Spleen (tissue), 7 donors: ENCODE results near the gene MMD2.

Experiments
- CTCF ChIP-seq, 11 experiments: fragments of 200-600 bp in 7 of 11; fragments of 450-650 bp in 4 of 11; sonication (generic) in 4 of 11; IDR thresholded peaks in 8 of 11; conservative IDR thresholded peaks in 3 of 11; 1 replicate in 7 of 11; 2 replicates in 4 of 11; pipeline versions ENCODE4 v1.4.0 to v1.8.0; 2016 to 2021; ENCODE audit warnings: antibody characterized with exemption in 11 of 11, inconsistent platforms in 4 of 11, mild to moderate bottlenecking in 1 of 11
- POLR2AphosphoS5 ChIP-seq, 3 donors: sonication (generic); formaldehyde crosslinking; IDR thresholded peaks; one replicate each; pipeline ENCODE4 v1.5.1; 2017; ENCODE audit warnings: antibody characterized with exemption in 3 of 3
- donor health status: DM: no; HTN: no; CAD: no; lungs with moderate emphysema.
- donor health status: DM: no; HTN: no; CAD: no.
- donor health status: DM: no; HTN: no; CAD: no.

- TF ChIP-seq POLR2AphosphoS5 (IDR thresholded peaks at IDR 0.05): no peak
- TF ChIP-seq CTCF (IDR thresholded peaks at IDR 0.05 in 8 of 11, conservative IDR thresholded peaks at IDR 0.05 in 3 of 11): no peak
Measured at GRCh38 chr7:4929005-4929404, 30.0 kb downstream of the MMD2 start.
